ENCODE data around the gene PARP6.

Gene PARP6

GRCh38 chr15:72198356-72199204 lies 73.8 kb downstream of the PARP6 start:
- peaks cover 5% of the 10 kb centered on the region for H3K4me1 ChIP-seq (ENCODE audit: insufficient read depth, low read length, severe bottlenecking)
- no peaks in the 10 kb centered on the region for H3K27me3 ChIP-seq (ENCODE audit: insufficient read depth, low read length)
- no peak overlapping the region for H2AFZ ChIP-seq (ENCODE audit: low read length)
- H3K4me2 ChIP-seq (ENCODE audit: low read length), result no peak overlapping the region
- no peak overlapping the region for H3K4me3 ChIP-seq (ENCODE audit: low read depth, low read length, poor library complexity, severe bottlenecking)
- H3F3A ChIP-seq (ENCODE audit: insufficient read depth, low read length), result 0 out of 2 replicates have a peak, but pooled peaks cover 3% of the 10 kb centered on the region
- H4K20me1 ChIP-seq (ENCODE audit: insufficient read depth, low read length), result no peaks in the 10 kb centered on the region
- H3K36me3 ChIP-seq (ENCODE audit: insufficient read depth, low read length), result peaks cover 59% of the 10 kb centered on the region
- H3K9ac ChIP-seq (ENCODE audit: low read length), result no peak overlapping the region
- TF ChIP-seq, protein P1, sequence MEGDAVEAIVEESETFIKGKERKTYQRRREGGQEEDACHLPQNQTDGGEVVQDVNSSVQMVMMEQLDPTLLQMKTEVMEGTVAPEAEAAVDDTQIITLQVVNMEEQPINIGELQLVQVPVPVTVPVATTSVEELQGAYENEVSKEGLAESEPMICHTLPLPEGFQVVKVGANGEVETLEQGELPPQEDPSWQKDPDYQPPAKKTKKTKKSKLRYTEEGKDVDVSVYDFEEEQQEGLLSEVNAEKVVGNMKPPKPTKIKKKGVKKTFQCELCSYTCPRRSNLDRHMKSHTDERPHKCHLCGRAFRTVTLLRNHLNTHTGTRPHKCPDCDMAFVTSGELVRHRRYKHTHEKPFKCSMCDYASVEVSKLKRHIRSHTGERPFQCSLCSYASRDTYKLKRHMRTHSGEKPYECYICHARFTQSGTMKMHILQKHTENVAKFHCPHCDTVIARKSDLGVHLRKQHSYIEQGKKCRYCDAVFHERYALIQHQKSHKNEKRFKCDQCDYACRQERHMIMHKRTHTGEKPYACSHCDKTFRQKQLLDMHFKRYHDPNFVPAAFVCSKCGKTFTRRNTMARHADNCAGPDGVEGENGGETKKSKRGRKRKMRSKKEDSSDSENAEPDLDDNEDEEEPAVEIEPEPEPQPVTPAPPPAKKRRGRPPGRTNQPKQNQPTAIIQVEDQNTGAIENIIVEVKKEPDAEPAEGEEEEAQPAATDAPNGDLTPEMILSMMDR (IDR thresholded peaks at IDR 0.05; ENCODE audit: low read length), result no peak
- no peak for TF ChIP-seq EZH2 (IDR thresholded peaks at IDR 0.05; ENCODE audit: borderline replicate concordance, low read length)
- H3K79me2 ChIP-seq (ENCODE audit: insufficient read depth, low read length), result no peaks in the 10 kb centered on the region
- no peaks in the 10 kb centered on the region for H3K9me3 ChIP-seq (ENCODE audit: low read length)
- no peak overlapping the region for H3K27ac ChIP-seq (ENCODE audit: low read depth, low read length, poor library complexity, severe bottlenecking)
- H3K9me2 ChIP-seq (ENCODE audit: low read depth, low read length), result no peaks in the 10 kb centered on the region

- Histone ChIP-seq H3K9me3 (ENCODE audit: low read length) (no peaks in the 10 kb centered on the region), H3K4me1 (ENCODE audit: insufficient read depth, low read length, severe bottlenecking) (peaks cover 5% of the 10 kb centered on the region), H3K9me2 (ENCODE audit: low read depth, low read length) (no peaks in the 10 kb centered on the region), H3K4me3 (ENCODE audit: low read depth, low read length, poor library complexity, severe bottlenecking) (no peak within 1 kb of the TSS), H3K27me3 (ENCODE audit: insufficient read depth, low read length) (no peaks in the 10 kb centered on the region), H4K20me1 (ENCODE audit: insufficient read depth, low read length) (no peaks in the 10 kb centered on the region), H3F3A (ENCODE audit: insufficient read depth, low read length) (0 out of 2 replicates have a peak, but pooled peaks cover 3% of the 10 kb centered on the region), H3K79me2 (ENCODE audit: insufficient read depth, low read length) (no peaks in the 10 kb centered on the region), H3K9ac (ENCODE audit: low read length) (no peak within 1 kb of the TSS), H2AFZ (ENCODE audit: low read length) (no peak within 1 kb of the TSS), H3K36me3 (ENCODE audit: insufficient read depth, low read length) (peaks cover 50% of the 10 kb centered on the region), H3K4me2 (ENCODE audit: low read length) (no peak within 1 kb of the TSS; the same call in 1 of the 2 replicates), H3K27ac (ENCODE audit: low read depth, low read length, poor library complexity, severe bottlenecking) (no peak within 1 kb of the TSS)
- no peak for TF ChIP-seq EZH2 (IDR thresholded peaks at IDR 0.05; ENCODE audit: borderline replicate concordance, low read length)
- TF ChIP-seq, protein P1 (IDR thresholded peaks at IDR 0.05; ENCODE audit: low read length), result no peak
These were observed 74.6 kb downstream of the PARP6 start, which contains the start of gene GRAMD2A for GRCh38 chr15:72197460-72198355. Gene GRAMD2A (minus strand): TSS chr15:72197787.

DNA sequence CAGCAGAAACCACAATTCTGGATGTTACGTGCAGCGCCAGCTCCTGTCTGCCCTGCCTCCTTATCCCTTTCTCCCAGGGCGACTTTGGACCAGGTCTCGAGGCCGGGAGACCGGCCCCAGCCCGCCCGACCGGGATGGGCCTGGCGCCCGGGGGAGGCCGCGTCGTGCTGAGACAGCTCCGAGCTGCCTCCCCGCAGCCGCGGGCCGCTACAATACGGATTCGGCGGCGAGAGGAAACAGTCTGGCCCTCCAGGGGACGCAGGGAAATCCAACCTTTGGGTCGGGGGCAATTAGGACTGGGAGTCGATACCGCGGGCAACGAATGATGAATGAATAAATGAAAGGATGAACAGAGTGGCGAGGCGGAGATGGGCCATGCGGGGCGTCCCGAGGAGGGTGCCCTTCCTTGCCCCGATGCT lies 75.3 kb downstream of the PARP6 start:
- Histone ChIP-seq H3K9me2 (ENCODE audit: low read depth, low read length) (no peaks in the 10 kb centered on the region), H3K4me1 (ENCODE audit: insufficient read depth, low read length, severe bottlenecking) (peaks cover 5% of the 10 kb centered on the region), H4K20me1 (ENCODE audit: insufficient read depth, low read length) (no peaks in the 10 kb centered on the region), H3K27ac (ENCODE audit: low read depth, low read length, poor library complexity, severe bottlenecking) (no peak overlapping the region), H3K4me2 (ENCODE audit: low read length) (no peak overlapping the region), H3K36me3 (ENCODE audit: insufficient read depth, low read length) (peaks cover 43% of the 10 kb centered on the region), H3K27me3 (ENCODE audit: insufficient read depth, low read length) (no peaks in the 10 kb centered on the region), H2AFZ (ENCODE audit: low read length) (no peak overlapping the region), H3K9me3 (ENCODE audit: low read length) (no peaks in the 10 kb centered on the region), H3K9ac (ENCODE audit: low read length) (no peak overlapping the region), H3F3A (ENCODE audit: insufficient read depth, low read length) (0 out of 2 replicates have a peak, but pooled peaks cover 3% of the 10 kb centered on the region), H3K4me3 (ENCODE audit: low read depth, low read length, poor library complexity, severe bottlenecking) (no peak overlapping the region), H3K79me2 (ENCODE audit: insufficient read depth, low read length) (no peaks in the 10 kb centered on the region)
- no peak for TF ChIP-seq EZH2 (IDR thresholded peaks at IDR 0.05; ENCODE audit: borderline replicate concordance, low read length)
- TF ChIP-seq, protein P1 (IDR thresholded peaks at IDR 0.05; ENCODE audit: low read length), result no peak

Data from OCI-LY1 (cell line).